ENCODE measurements around the gene CAMK2A.

DNA sequence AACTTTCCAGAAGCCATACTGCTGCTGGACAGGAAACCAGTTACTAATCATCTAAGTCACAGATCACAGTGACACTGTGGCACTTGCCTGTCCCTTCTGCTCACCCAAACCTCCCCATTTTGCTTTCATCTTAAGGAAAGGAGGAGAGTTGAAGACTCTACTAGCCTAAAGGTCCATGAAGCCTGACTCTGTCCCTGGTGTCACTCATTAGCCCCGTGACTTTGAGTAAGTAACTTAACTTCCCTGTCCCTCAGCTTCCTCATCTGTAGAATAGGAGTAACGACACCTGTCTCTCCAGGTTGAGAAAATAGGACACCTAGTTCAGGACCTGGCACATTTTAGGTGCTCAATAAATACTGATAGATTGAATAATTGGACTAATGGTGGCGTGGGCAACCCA lies 100.2 kb downstream of the CAMK2A start:
- TF ChIP-seq, protein P1, sequence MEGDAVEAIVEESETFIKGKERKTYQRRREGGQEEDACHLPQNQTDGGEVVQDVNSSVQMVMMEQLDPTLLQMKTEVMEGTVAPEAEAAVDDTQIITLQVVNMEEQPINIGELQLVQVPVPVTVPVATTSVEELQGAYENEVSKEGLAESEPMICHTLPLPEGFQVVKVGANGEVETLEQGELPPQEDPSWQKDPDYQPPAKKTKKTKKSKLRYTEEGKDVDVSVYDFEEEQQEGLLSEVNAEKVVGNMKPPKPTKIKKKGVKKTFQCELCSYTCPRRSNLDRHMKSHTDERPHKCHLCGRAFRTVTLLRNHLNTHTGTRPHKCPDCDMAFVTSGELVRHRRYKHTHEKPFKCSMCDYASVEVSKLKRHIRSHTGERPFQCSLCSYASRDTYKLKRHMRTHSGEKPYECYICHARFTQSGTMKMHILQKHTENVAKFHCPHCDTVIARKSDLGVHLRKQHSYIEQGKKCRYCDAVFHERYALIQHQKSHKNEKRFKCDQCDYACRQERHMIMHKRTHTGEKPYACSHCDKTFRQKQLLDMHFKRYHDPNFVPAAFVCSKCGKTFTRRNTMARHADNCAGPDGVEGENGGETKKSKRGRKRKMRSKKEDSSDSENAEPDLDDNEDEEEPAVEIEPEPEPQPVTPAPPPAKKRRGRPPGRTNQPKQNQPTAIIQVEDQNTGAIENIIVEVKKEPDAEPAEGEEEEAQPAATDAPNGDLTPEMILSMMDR (IDR thresholded peaks at IDR 0.05; ENCODE audit: insufficient read depth, low read depth, low read length), result no peak
- no peak for TF ChIP-seq EZH2 (IDR thresholded peaks at IDR 0.05; ENCODE audit: insufficient read depth, low read length)
